Suprapubic skin (tissue), 4 donors: ENCODE results near the gene ACSL6. TPM values are rescaled to one million over a fixed set of nuclear protein-coding genes. Genes with fewer than 3 reads are reported as not detected.

Source experiments
- DNase-seq, 2 donors: peaks; one replicate each; pipeline ENCODE4 v3.0.0-alpha.2; 2019; ENCODE audit warnings: low spot score in 2 of 2
- H3K27ac ChIP-seq: fragments of 200-600 bp; sonication (generic); one replicate; pipeline ENCODE4 v1.5.1; 2019
- H3K27me3 ChIP-seq: fragments of 200-600 bp; sonication (generic); one replicate; pipeline ENCODE4 v1.5.1; 2019
- H3K36me3 ChIP-seq: fragments of 200-600 bp; sonication (generic); one replicate; pipeline ENCODE4 v1.5.1; 2019
- H3K4me1 ChIP-seq: fragments of 200-600 bp; sonication (generic); one replicate; pipeline ENCODE4 v1.5.1; 2019
- H3K4me3 ChIP-seq: fragments of 200-600 bp; sonication (generic); one replicate; pipeline ENCODE4 v1.5.1; 2019; ENCODE audit warnings: mild to moderate bottlenecking
- H3K9me3 ChIP-seq: fragments of 200-600 bp; sonication (generic); one replicate; pipeline ENCODE4 v1.5.1; 2019
- CTCF ChIP-seq, 2 donors: fragments of 200-600 bp in 1 of 2; fragments of 450-650 bp in 1 of 2; sonication (generic) in 1 of 2; IDR thresholded peaks; one replicate each; pipeline ENCODE4 v1.5.1; 2016 to 2019; ENCODE audit warnings: antibody characterized with exemption in 2 of 2, mild to moderate bottlenecking in 1 of 2, moderate library complexity in 1 of 2
- EP300 ChIP-seq: sonication (generic); formaldehyde crosslinking; IDR thresholded peaks from one replicate; pipeline ENCODE4 v1.6.1; 2017; ENCODE audit warnings: antibody characterized with exemption
- POLR2A ChIP-seq, 2 donors: fragments of 450-650 bp; IDR thresholded peaks; one replicate each; pipeline ENCODE4 v1.6.1; 2017; ENCODE audit warnings: antibody characterized with exemption in 2 of 2, mild to moderate bottlenecking in 2 of 2, moderate library complexity in 2 of 2
- POLR2AphosphoS5 ChIP-seq, 3 donors: sonication (generic); formaldehyde crosslinking; IDR thresholded peaks; one replicate each; pipeline ENCODE4 v1.6.1; 2017; ENCODE audit warnings: antibody characterized with exemption in 3 of 3
- WGBS: methylation state at CpG from one replicate; pipeline ENCODE4 v1.1.5; 2018; 5-methylcytosine and 5-hydroxymethylcytosine counted together
- total RNA-seq, 4 donors: library from RNA; depleted of rRNA; stranded (reverse); fragments of >200 nt; gene quantifications; one replicate each; pipeline ENCODE4 v1.1.0, GENCODE V29; 2016

The ACSL6 gene, protein sequence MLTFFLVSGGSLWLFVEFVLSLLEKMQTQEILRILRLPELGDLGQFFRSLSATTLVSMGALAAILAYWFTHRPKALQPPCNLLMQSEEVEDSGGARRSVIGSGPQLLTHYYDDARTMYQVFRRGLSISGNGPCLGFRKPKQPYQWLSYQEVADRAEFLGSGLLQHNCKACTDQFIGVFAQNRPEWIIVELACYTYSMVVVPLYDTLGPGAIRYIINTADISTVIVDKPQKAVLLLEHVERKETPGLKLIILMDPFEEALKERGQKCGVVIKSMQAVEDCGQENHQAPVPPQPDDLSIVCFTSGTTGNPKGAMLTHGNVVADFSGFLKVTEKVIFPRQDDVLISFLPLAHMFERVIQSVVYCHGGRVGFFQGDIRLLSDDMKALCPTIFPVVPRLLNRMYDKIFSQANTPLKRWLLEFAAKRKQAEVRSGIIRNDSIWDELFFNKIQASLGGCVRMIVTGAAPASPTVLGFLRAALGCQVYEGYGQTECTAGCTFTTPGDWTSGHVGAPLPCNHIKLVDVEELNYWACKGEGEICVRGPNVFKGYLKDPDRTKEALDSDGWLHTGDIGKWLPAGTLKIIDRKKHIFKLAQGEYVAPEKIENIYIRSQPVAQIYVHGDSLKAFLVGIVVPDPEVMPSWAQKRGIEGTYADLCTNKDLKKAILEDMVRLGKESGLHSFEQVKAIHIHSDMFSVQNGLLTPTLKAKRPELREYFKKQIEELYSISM
- total RNA-seq, result under 1 TPM in 3 of 4 donors, not detected in 1; 0.21 to 0.89 (median 0.23) TPM

DNA sequence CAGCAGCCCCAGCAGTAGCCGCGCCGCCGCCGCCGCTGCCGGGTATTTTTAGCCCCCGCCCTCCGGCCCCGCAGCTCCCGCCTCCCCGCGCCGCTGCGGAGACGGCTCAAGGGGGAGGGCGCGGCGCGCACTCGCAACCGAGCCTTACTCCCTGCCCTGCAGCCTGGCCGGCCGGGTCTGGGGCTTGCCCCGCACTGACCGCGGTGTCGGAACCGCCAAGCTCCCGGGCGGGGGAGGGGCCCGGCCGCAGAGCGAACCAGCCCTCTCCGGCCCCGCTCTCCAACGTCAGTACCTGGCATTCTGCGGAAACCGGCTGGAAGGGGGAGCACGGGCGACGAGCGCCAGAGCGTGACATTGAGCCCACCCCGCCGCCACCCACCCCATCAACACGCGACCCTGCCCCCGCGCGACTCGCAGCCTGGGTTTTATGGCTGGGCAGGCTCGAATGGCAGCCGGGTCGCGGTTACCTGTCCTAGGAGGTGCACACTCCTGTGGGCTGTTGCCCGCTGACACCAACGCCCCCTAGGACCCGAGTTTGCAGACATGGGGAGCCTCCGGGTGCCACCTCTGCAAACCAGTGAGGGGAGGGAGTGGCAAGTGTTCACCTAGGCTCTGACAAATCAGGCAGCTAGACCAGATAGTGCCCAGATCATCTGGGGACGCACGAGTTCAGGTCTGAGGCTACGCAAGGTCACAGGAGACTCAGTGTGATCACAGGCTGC lies at the start of gene ACSL6:
Gene ACSL6, minus strand, starts transcription at position 37 of the 722 bp plus-strand sequence. CDS start 105 bp downstream, outside the sequence.
- H3K9me3 ChIP-seq, result no peaks in the 10 kb centered on the region
- no peak within 1 kb of the TSS for H3K27ac ChIP-seq
- no peaks in the 10 kb centered on the region for H3K36me3 ChIP-seq
- peak within 1 kb of the TSS; percentile 65 for H3K4me3 ChIP-seq
- 15% methylated on average over 13 of the region's 63 CpGs for WGBS
- TF ChIP-seq CTCF (IDR thresholded peaks at IDR 0.05) (no peak), POLR2A (IDR thresholded peaks at IDR 0.05) (no peak), EP300 (no peak), POLR2AphosphoS5 (IDR thresholded peaks at IDR 0.05) (no peak)
- peaks cover 15% of the 10 kb centered on the region for H3K4me1 ChIP-seq
- peaks cover 32% of the 10 kb centered on the region for H3K27me3 ChIP-seq
- peak; percentile 50 to 74 for DNase-seq

GRCh38 chr5:132060501-132061161 lies 49.2 kb upstream of the ACSL6 start, which contains the start of gene IL3:
IL3 (plus strand) TSS chr5:132060655; CDS start chr5:132060707, 52 bp downstream.
- no peak for TF ChIP-seq EP300
- no peak for TF ChIP-seq CTCF (IDR thresholded peaks at IDR 0.05)
- DNase-seq, result peak in 1 of 2 donors; percentile 56
- 91% methylated on average over 12 of the region's 16 CpGs for WGBS

GRCh38 chr5:132059696-132060500 lies 48.4 kb upstream of the ACSL6 start:
- no peaks in the 10 kb centered on the region for H3K9me3 ChIP-seq
- no peak overlapping the region for H3K27ac ChIP-seq
- H3K4me3 ChIP-seq, result no peak overlapping the region
- no peaks in the 10 kb centered on the region for H3K27me3 ChIP-seq
- no peaks in the 10 kb centered on the region for H3K36me3 ChIP-seq
- TF ChIP-seq EP300, result no peak
- TF ChIP-seq POLR2AphosphoS5 (IDR thresholded peaks at IDR 0.05), result no peak
- TF ChIP-seq CTCF (IDR thresholded peaks at IDR 0.05), result no peak
- no peak for TF ChIP-seq POLR2A (IDR thresholded peaks at IDR 0.05)
- H3K4me1 ChIP-seq, result no peaks in the 10 kb centered on the region
- DNase-seq, result peak; percentile 40 to 63
- WGBS, result 91% methylated on average over 12 of the region's 13 CpGs

More at GRCh38 chr5:132060501-132061161, 49.2 kb upstream of the ACSL6 start, which contains the start of gene IL3:
- Histone ChIP-seq H3K4me1 (no peaks in the 10 kb centered on the region), H3K27me3 (no peaks in the 10 kb centered on the region), H3K4me3 (no peak within 1 kb of the TSS), H3K9me3 (no peaks in the 10 kb centered on the region), H3K27ac (no peak within 1 kb of the TSS), H3K36me3 (no peaks in the 10 kb centered on the region)

DNA sequence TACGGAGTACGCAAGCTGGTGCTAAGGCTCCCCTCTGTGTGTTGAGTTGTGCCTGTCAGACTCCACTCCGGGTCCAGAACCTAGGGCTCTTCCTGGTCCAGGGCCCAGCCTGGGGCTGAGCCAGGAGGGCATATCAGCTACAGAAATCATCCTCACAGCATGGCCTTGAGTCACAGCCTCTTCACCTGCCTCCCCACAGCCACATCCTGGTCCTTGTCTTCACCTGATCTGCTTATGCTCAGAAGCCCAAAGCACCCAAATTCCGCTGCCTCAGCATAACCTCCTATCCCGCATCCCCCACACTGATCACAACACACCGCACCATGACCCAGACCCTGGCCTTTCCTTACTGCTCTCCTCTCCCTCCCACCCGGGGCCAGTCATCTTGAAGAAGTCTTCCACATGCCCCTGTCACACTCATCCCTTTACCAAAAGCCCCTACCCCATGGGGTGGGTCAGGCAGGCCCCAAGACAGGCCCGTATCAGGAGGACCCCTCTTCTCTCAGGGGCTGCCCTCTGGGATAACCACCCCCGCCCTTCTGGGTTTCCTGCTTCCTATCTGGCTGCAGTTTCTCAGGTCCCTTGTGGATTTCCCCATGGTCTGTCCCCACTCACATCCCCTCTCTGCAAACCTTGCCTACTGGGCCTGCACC lies 47.7 kb upstream of the ACSL6 start:
- TF ChIP-seq EP300 (no peak), POLR2AphosphoS5 (IDR thresholded peaks at IDR 0.05) (no peak)
- H3K27me3 ChIP-seq, result no peaks in the 10 kb centered on the region
- H3K4me3 ChIP-seq, result no peak overlapping the region
- no peaks in the 10 kb centered on the region for H3K4me1 ChIP-seq
- peak; percentile 52 to 68 for DNase-seq
- WGBS, result 88% methylated on average over 9 of the region's 9 CpGs
- H3K27ac ChIP-seq, result no peak overlapping the region
- no peaks in the 10 kb centered on the region for H3K36me3 ChIP-seq
- no peaks in the 10 kb centered on the region for H3K9me3 ChIP-seq
